HepG2 (cell line): Measurements from ENCODE around the gene SLC2A4. TPM values are rescaled to one million over a fixed set of nuclear protein-coding genes. Genes with fewer than 3 reads are reported as not detected.

Source experiments
- CBFB ChIP-seq: sonication (generic); formaldehyde crosslinking; IDR thresholded peaks from 2 replicates; pipeline ENCODE4 v1.4.0; 2020; ENCODE audit warnings: missing genetic modification reagents
- CSRNP2 ChIP-seq: sonication (generic); formaldehyde crosslinking; conservative IDR thresholded peaks from 2 replicates; pipeline ENCODE4 v1.8.0; 2022; ENCODE audit warnings: low read depth, missing genetic modification reagents
- DMTF1 ChIP-seq: sonication (generic); formaldehyde crosslinking; IDR thresholded peaks from 2 replicates; pipeline ENCODE4 v1.4.0; 2020; ENCODE audit warnings: mild to moderate bottlenecking, missing genetic modification reagents
- ESRRA ChIP-seq: sonication (generic); formaldehyde crosslinking; IDR thresholded peaks from 2 replicates; pipeline ENCODE4 v1.5.1; 2020; ENCODE audit warnings: mild to moderate bottlenecking, low read depth, missing genetic modification reagents
- ETV5 ChIP-seq: IDR thresholded peaks from 2 replicates; pipeline ENCODE4 v1.6.1; 2018; ENCODE audit warnings: missing biosample characterization, missing genetic modification reagents, inconsistent platforms, borderline replicate concordance
- KDM2A ChIP-seq: sonication (generic); formaldehyde crosslinking; IDR thresholded peaks from 2 replicates; pipeline ENCODE4 v1.4.0; 2020; ENCODE audit warnings: low read depth, missing genetic modification reagents, borderline replicate concordance
- LRRFIP1 ChIP-seq: sonication (generic); formaldehyde crosslinking; conservative IDR thresholded peaks from 2 replicates; pipeline ENCODE4 v1.4.0; 2020; ENCODE audit warnings: missing genetic modification reagents
- MYNN ChIP-seq: sonication (generic); formaldehyde crosslinking; IDR thresholded peaks from 2 replicates; pipeline ENCODE4 v1.4.0; 2020; ENCODE audit warnings: mild to moderate bottlenecking, low read depth, missing genetic modification reagents
- NR1H2 ChIP-seq: sonication (generic); formaldehyde crosslinking; IDR thresholded peaks from 2 replicates; pipeline ENCODE4 v1.8.1; 2022; ENCODE audit warnings: low read depth, missing genetic modification reagents, borderline replicate concordance
- PRDM4 ChIP-seq: sonication (generic); formaldehyde crosslinking; IDR thresholded peaks from 2 replicates; pipeline ENCODE4 v1.9.0; 2021; ENCODE audit warnings: missing genetic modification reagents, borderline replicate concordance
- ZBTB39 ChIP-seq: sonication (generic); formaldehyde crosslinking; IDR thresholded peaks from 2 replicates; pipeline ENCODE4 v1.5.0; 2020; ENCODE audit warnings: missing genetic modification reagents
- ZFP36 ChIP-seq: fragments of 150-350 bp; IDR thresholded peaks from 2 replicates; pipeline ENCODE4 v1.6.1; 2018; ENCODE audit warnings: borderline replicate concordance, low read length, low read depth; ENCODE audit not compliant: partially characterized antibody
- ZNF280B ChIP-seq: sonication (generic); formaldehyde crosslinking; IDR thresholded peaks from 2 replicates; pipeline ENCODE4 v1.5.0; 2020; ENCODE audit warnings: missing genetic modification reagents, mild to moderate bottlenecking, borderline replicate concordance
- ZNF563 ChIP-seq: sonication (generic); formaldehyde crosslinking; IDR thresholded peaks from 2 replicates; pipeline ENCODE4 v1.8.0; 2022; ENCODE audit warnings: mild to moderate bottlenecking, moderate library complexity, missing genetic modification reagents
- ZNF644 ChIP-seq: IDR thresholded peaks from 2 replicates; pipeline ENCODE4 v1.6.1; 2016; ENCODE audit warnings: low read depth
- polyA plus RNA-seq, 8 experiments: library from polyadenylated mRNA; depleted of rRNA in 3 of 8; stranded (reverse) in 7 of 8; unstranded in 1 of 8; fragments of >200 nt; fragmentation: Illumina TruSeq in 4 of 8; extraction: Trizol in 4 of 8; gene quantifications; 2 replicates each; pipeline versions ENCODE4 v1.2.1 to v1.2.3, GENCODE V29; 2011 to 2016; ENCODE audit warnings: low read depth in 4 of 8, missing spikeins in 1 of 8, mixed read lengths in 1 of 8; ENCODE audit not compliant: insufficient read depth in 1 of 8
- total RNA-seq, 5 experiments: library from RNA; depleted of rRNA; stranded (reverse); fragments of >200 nt; fragmentation: Illumina TruSeq; extraction: Trizol; gene quantifications; 2 replicates each; pipeline ENCODE4 v1.2.3, GENCODE V29; 2016; ENCODE audit warnings: low read depth in 1 of 5

The SLC2A4 gene
- total and polyA plus RNA-seq, 2 of the 13 experiments (the other 11 are each of a cell fraction or from before 2014, with no cell fraction given), result 4.9 to 5.8 TPM

GRCh38 chr17:7242717-7243452 lies 38.6 kb upstream of the SLC2A4 start (continued):
- no peak for TF ChIP-seq PRDM4
- no peak for TF ChIP-seq ZNF563 (CRISPR knock-in tag)
- no peak for TF ChIP-seq DMTF1 (CRISPR knock-in tag)
- no peak for TF ChIP-seq ESRRA (CRISPR knock-in tag)
- TF ChIP-seq ETV5 (CRISPR knock-in tag), result peak; percentile 51; the same call in 1 of the 2 replicates
- no peak for TF ChIP-seq CSRNP2 (CRISPR knock-in tag)
- TF ChIP-seq ZNF280B (CRISPR knock-in tag), result peak; percentile 67; the same call in 1 of the 2 replicates
- no peak for TF ChIP-seq ZNF644 (CRISPR knock-in tag)
- TF ChIP-seq ZFP36, result no peak
- TF ChIP-seq MYNN (CRISPR knock-in tag), result no peak
- TF ChIP-seq CBFB (CRISPR knock-in tag), result peak; percentile 76
- no peak for TF ChIP-seq ZBTB39 (CRISPR knock-in tag)
- peak; percentile 100 for TF ChIP-seq KDM2A
- no peak for TF ChIP-seq LRRFIP1 (CRISPR knock-in tag)
- TF ChIP-seq NR1H2 (CRISPR knock-in tag), result no peak
